PFSK-1 (cell line): ENCODE results near the gene IQCK.

Source experiments
- POLR2AphosphoS5 ChIP-seq: IDR thresholded peaks from 2 replicates; pipeline ENCODE4 v1.6.1; 2012; ENCODE audit warnings: low read depth, mild to moderate bottlenecking, control low read depth, low read length, moderate library complexity
- TAF1 ChIP-seq: IDR thresholded peaks from 2 replicates; pipeline ENCODE4 v1.6.1; 2012; ENCODE audit warnings: low read length, control low read depth, borderline replicate concordance; ENCODE audit not compliant: insufficient read depth

GRCh38 chr16:19706846-19707245, 11.2 kb upstream of the IQCK start:
- no peak for TF ChIP-seq POLR2AphosphoS5
- TF ChIP-seq TAF1: no peak
